ENCODE measurements around the gene CRISP1. TPM values are rescaled to one million over a fixed set of nuclear protein-coding genes. Genes with fewer than 3 reads are reported as not detected.

CRISP1 gene, protein sequence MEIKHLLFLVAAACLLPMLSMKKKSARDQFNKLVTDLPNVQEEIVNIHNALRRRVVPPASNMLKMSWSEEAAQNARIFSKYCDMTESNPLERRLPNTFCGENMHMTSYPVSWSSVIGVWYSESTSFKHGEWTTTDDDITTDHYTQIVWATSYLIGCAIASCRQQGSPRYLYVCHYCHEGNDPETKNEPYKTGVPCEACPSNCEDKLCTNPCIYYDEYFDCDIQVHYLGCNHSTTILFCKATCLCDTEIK
- not detected in 2 replicates for total RNA-seq (2016; rRNA removed; fragmentation: Illumina TruSeq; extraction: Trizol)
- not detected in 2 replicates for total RNA-seq (2016; cell fraction: cytosol; rRNA removed; fragmentation: Illumina TruSeq; extraction: Trizol; ENCODE audit: low read depth)
- total RNA-seq (2016; cell fraction: insoluble cytoplasmic fraction; rRNA removed; fragmentation: Illumina TruSeq; extraction: Trizol): not detected in 2 replicates
- total RNA-seq (2016; cell fraction: membrane; rRNA removed; fragmentation: Illumina TruSeq; extraction: Trizol): not detected in 2 replicates
- not detected in 2 replicates for total RNA-seq (2016; cell fraction: nucleus; rRNA removed; fragmentation: Illumina TruSeq; extraction: Trizol)
- polyA plus RNA-seq (2011; rRNA removed): not detected in 2 replicates
- polyA plus RNA-seq (2011; cell fraction: cytosol; rRNA removed): not detected in 2 replicates
- polyA plus RNA-seq (2011; cell fraction: nucleus; rRNA removed): not detected in 2 replicates
- polyA plus RNA-seq (2012): not detected in 2 replicates
- not detected in 2 replicates for polyA plus RNA-seq (2016; cell fraction: cytosol; fragmentation: Illumina TruSeq; extraction: Trizol; ENCODE audit: low read depth)
- polyA plus RNA-seq (2016; cell fraction: insoluble cytoplasmic fraction; fragmentation: Illumina TruSeq; extraction: Trizol; ENCODE audit: low read depth): not detected in 2 replicates
- not detected in 2 replicates for polyA plus RNA-seq (2016; cell fraction: membrane; fragmentation: Illumina TruSeq; extraction: Trizol; ENCODE audit: low read depth)
- not detected in 2 replicates for polyA plus RNA-seq (2016; cell fraction: nucleus; fragmentation: Illumina TruSeq; extraction: Trizol; ENCODE audit: insufficient read depth, low read depth)
- not detected in 2 replicates for polyA minus RNA-seq (2011; rRNA and poly(A)+ RNA removed; ENCODE audit: low replicate concordance)
- polyA minus RNA-seq (2011; cell fraction: cytosol; rRNA and poly(A)+ RNA removed): not detected in 2 replicates
- not detected in 2 replicates for polyA minus RNA-seq (2011; cell fraction: nucleus; rRNA and poly(A)+ RNA removed)
- Bru-seq, nascent RNA: not detected
- not detected for BruChase-seq, experiment 1, labeled RNA remaining after a 6-hour chase
- not detected for BruChase-seq, experiment 2, labeled RNA remaining after a 2-hour chase
- long read RNA-seq, experiment 1: 0 reads
- long read RNA-seq, experiment 2: 0 reads

DNA sequence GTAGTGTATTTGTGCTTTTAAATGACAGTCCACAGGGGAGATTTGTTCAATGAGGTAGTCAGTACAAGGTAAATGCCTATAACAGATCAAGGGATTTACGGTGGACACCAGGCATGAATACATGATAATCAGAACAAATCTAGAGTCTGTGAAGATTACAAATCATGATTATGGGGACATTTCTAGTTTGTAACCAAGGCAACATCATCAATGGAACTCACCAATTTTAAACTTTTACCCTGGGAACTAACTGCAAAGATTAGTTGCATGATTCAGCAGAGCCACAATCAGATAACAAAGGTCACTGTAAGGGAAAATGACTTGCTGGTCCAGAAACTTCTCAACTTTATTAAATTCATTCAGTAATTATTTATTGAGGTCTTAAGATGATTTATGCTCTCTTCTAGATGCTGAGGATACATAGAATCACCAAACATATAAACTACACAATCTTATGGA is at the start of gene CRISP1:
TSS of gene CRISP1 (minus strand) at position 51 of the 459 bp plus-strand sequence. CDS start 9,135 bp downstream, outside the sequence.
- in situ Hi-C loops (cut with HindIII; ENCODE audit: extremely low pct_ligation_motif_present, low pct_unique_long_range_greater_than_20kb): no loop called here
- Histone ChIP-seq H3K4me1 (ENCODE audit: insufficient read depth, low read length) (no peaks in the 10 kb centered on the region), H3K9me3 (ENCODE audit: low read length) (no peaks in the 10 kb centered on the region), H4K20me1 (ENCODE audit: insufficient read depth, low read length) (no peaks in the 10 kb centered on the region), H3K4me2 (ENCODE audit: low read depth, low read length) (no peak within 1 kb of the TSS), H3K36me3 (replicated peaks in 1 of 2; ENCODE audit: control insufficient read depth in 1 of 2, insufficient read depth in 2 of 2, low read length in 2 of 2) (no peaks in the 10 kb centered on the region), H3K27me3 (ENCODE audit: control insufficient read depth in 1 of 2, insufficient read depth in 2 of 2, low read length in 2 of 2) (no peaks in the 10 kb centered on the region), H3K27ac (ENCODE audit: extremely low read length, insufficient read depth, low read length) (no peak within 1 kb of the TSS), H3K9ac (ENCODE audit: insufficient read depth, low read depth, low read length) (no peak within 1 kb of the TSS), H2AFZ (ENCODE audit: low read length) (no peak within 1 kb of the TSS), H3K4me3 (replicated peaks in 1 of 3; ENCODE audit: insufficient read depth in 1 of 3, low read depth in 2 of 3, low read length in 3 of 3) (no peak within 1 kb of the TSS), H3K79me2 (ENCODE audit: insufficient read depth, low read length) (no peaks in the 10 kb centered on the region)
- FAIRE-seq: no peak
- no peak for DNase-seq (ENCODE audit: low spot score)
- no TSS peak for BruUV-seq (replicated peaks)
- ATAC-seq: no peak
- ChIA-PET CTCF (ENCODE audit: low intra/inter-chr PET ratio, low total read pairs) (no interaction called here), POLR2A (no interaction called here)
- intact Hi-C loops (cut with micrococcal nuclease; ENCODE audit: unreplicated experiment): no loop called here
- WGBS (ENCODE audit: low lambda C conversion rate): 4% methylated on average over 1 of the region's 1 CpG
- TF ChIP-seq ZNF343 (CRISPR knock-in tag; IDR thresholded peaks at IDR 0.05): no peak
- TF ChIP-seq, protein P1, sequence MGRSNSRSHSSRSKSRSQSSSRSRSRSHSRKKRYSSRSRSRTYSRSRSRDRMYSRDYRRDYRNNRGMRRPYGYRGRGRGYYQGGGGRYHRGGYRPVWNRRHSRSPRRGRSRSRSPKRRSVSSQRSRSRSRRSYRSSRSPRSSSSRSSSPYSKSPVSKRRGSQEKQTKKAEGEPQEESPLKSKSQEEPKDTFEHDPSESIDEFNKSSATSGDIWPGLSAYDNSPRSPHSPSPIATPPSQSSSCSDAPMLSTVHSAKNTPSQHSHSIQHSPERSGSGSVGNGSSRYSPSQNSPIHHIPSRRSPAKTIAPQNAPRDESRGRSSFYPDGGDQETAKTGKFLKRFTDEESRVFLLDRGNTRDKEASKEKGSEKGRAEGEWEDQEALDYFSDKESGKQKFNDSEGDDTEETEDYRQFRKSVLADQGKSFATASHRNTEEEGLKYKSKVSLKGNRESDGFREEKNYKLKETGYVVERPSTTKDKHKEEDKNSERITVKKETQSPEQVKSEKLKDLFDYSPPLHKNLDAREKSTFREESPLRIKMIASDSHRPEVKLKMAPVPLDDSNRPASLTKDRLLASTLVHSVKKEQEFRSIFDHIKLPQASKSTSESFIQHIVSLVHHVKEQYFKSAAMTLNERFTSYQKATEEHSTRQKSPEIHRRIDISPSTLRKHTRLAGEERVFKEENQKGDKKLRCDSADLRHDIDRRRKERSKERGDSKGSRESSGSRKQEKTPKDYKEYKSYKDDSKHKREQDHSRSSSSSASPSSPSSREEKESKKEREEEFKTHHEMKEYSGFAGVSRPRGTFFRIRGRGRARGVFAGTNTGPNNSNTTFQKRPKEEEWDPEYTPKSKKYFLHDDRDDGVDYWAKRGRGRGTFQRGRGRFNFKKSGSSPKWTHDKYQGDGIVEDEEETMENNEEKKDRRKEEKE (IDR thresholded peaks at IDR 0.05): no peak
- TF ChIP-seq SMARCE1 (IDR thresholded peaks at IDR 0.05; ENCODE audit: borderline replicate concordance): no peak
- TF ChIP-seq PCBP2 (optimal IDR thresholded peaks at IDR 0.05; ENCODE audit: low read depth, low read length, poor library complexity, severe bottlenecking): no peak
- TF ChIP-seq, protein P2, sequence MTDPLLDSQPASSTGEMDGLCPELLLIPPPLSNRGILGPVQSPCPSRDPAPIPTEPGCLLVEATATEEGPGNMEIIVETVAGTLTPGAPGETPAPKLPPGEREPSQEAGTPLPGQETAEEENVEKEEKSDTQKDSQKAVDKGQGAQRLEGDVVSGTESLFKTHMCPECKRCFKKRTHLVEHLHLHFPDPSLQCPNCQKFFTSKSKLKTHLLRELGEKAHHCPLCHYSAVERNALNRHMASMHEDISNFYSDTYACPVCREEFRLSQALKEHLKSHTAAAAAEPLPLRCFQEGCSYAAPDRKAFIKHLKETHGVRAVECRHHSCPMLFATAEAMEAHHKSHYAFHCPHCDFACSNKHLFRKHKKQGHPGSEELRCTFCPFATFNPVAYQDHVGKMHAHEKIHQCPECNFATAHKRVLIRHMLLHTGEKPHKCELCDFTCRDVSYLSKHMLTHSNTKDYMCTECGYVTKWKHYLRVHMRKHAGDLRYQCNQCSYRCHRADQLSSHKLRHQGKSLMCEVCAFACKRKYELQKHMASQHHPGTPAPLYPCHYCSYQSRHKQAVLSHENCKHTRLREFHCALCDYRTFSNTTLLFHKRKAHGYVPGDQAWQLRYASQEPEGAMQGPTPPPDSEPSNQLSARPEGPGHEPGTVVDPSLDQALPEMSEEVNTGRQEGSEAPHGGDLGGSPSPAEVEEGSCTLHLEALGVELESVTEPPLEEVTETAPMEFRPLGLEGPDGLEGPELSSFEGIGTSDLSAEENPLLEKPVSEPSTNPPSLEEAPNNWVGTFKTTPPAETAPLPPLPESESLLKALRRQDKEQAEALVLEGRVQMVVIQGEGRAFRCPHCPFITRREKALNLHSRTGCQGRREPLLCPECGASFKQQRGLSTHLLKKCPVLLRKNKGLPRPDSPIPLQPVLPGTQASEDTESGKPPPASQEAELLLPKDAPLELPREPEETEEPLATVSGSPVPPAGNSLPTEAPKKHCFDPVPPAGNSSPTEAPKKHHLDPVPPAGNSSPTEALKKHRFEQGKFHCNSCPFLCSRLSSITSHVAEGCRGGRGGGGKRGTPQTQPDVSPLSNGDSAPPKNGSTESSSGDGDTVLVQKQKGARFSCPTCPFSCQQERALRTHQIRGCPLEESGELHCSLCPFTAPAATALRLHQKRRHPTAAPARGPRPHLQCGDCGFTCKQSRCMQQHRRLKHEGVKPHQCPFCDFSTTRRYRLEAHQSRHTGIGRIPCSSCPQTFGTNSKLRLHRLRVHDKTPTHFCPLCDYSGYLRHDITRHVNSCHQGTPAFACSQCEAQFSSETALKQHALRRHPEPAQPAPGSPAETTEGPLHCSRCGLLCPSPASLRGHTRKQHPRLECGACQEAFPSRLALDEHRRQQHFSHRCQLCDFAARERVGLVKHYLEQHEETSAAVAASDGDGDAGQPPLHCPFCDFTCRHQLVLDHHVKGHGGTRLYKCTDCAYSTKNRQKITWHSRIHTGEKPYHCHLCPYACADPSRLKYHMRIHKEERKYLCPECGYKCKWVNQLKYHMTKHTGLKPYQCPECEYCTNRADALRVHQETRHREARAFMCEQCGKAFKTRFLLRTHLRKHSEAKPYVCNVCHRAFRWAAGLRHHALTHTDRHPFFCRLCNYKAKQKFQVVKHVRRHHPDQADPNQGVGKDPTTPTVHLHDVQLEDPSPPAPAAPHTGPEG (CRISPR knock-in tag; IDR thresholded peaks at IDR 0.05): no peak

Data from HepG2 (cell line).